Keratinocyte (primary cell): ENCODE results near the gene ADGRA3. TPM values are rescaled to one million over a fixed set of nuclear protein-coding genes. Genes with fewer than 3 reads are reported as not detected.

Experiments
- DNase-seq: peaks from one replicate; pipeline ENCODE4 v3.0.0-alpha.2; 2011; ENCODE audit warnings: low read depth, missing footprints, low spot score
- FAIRE-seq: peaks from 2 replicates; lab custom pipeline; 2011; peaks lifted over from hg19 to GRCh38; lab: Jason Lieb, UNC
- H2AFZ ChIP-seq: 2 replicates; pipeline ENCODE4 v1.6.0; 2012; ENCODE audit warnings: low read length, control low read depth, inconsistent platforms; ENCODE audit not compliant: control insufficient read depth
- H3K27ac ChIP-seq: 2 replicates; pipeline ENCODE4 v1.5.1; 2011; ENCODE audit warnings: low read length; ENCODE audit not compliant: control insufficient read depth, insufficient read depth
- H3K27me3 ChIP-seq: 3 replicates; pipeline ENCODE4 v1.6.0; 2011; ENCODE audit warnings: low read length; ENCODE audit not compliant: control insufficient read depth, insufficient read depth; ENCODE audit errors: extremely low read depth
- H3K36me3 ChIP-seq, 2 experiments: 2 replicates in 1 of 2; 3 replicates in 1 of 2; pipeline ENCODE4 v1.5.1; 2011; ENCODE audit warnings: low read length in 2 of 2, mild to moderate bottlenecking in 1 of 2; ENCODE audit not compliant: control insufficient read depth in 2 of 2, insufficient read depth in 2 of 2; ENCODE audit errors: extremely low read depth in 1 of 2
- H3K4me1 ChIP-seq: 3 replicates; pipeline ENCODE4 v1.5.1; 2011; ENCODE audit warnings: low read length; ENCODE audit not compliant: control insufficient read depth, insufficient read depth; ENCODE audit errors: extremely low read depth
- H3K4me2 ChIP-seq: 3 replicates; pipeline ENCODE4 v1.6.0; 2011; ENCODE audit warnings: low read depth, low read length; ENCODE audit not compliant: control insufficient read depth, insufficient read depth; ENCODE audit errors: extremely low read depth
- H3K4me3 ChIP-seq, 3 experiments: fragments of 200-600 bp in 1 of 3; sonication (generic) in 1 of 3; 2 replicates in 2 of 3; 3 replicates in 1 of 3; pipeline ENCODE4 v1.5.1; 2011 to 2016; ENCODE audit warnings: low read length in 3 of 3, mild to moderate bottlenecking in 3 of 3, control low read depth in 2 of 3, inconsistent platforms in 1 of 3, low read depth in 1 of 3, mixed read lengths in 1 of 3, mixed run types in 1 of 3, moderate library complexity in 1 of 3; ENCODE audit not compliant: control insufficient read depth in 2 of 3, insufficient read depth in 2 of 3; ENCODE audit errors: extremely low read depth in 1 of 3
- H3K79me2 ChIP-seq: 2 replicates; pipeline ENCODE4 v1.6.0; 2012; ENCODE audit warnings: low read length; ENCODE audit not compliant: control insufficient read depth, insufficient read depth
- H3K9ac ChIP-seq: 3 replicates; pipeline ENCODE4 v1.6.0; 2011; ENCODE audit warnings: low read length; ENCODE audit not compliant: control insufficient read depth, insufficient read depth; ENCODE audit errors: extremely low read depth
- H3K9me1 ChIP-seq: 3 replicates; pipeline ENCODE4 v1.6.0; 2011; ENCODE audit warnings: low read length; ENCODE audit not compliant: control insufficient read depth, insufficient read depth; ENCODE audit errors: extremely low read depth
- H3K9me3 ChIP-seq: 2 replicates; pipeline ENCODE4 v1.5.1; 2012; ENCODE audit warnings: low read depth, low read length; ENCODE audit not compliant: control insufficient read depth
- H4K20me1 ChIP-seq: 3 replicates; pipeline ENCODE4 v1.6.0; 2011; ENCODE audit warnings: low read length; ENCODE audit not compliant: control insufficient read depth, insufficient read depth; ENCODE audit errors: extremely low read depth
- CTCF ChIP-seq, 3 experiments: IDR thresholded peaks in 1 of 3; conservative IDR thresholded peaks in 1 of 3; optimal IDR thresholded peaks in 1 of 3; 2 replicates in 2 of 3; 3 replicates in 1 of 3; pipeline versions ENCODE3 to v1.5.1; 2011; ENCODE audit warnings: low read length in 3 of 3, mild to moderate bottlenecking in 3 of 3, moderate library complexity in 2 of 3, control low read depth in 1 of 3, inconsistent platforms in 1 of 3; ENCODE audit not compliant: insufficient read depth in 2 of 3; ENCODE audit errors: extremely low read depth in 1 of 3
- EZH2 ChIP-seq: IDR thresholded peaks from one replicate; pipeline ENCODE4 v1.6.1; 2012; ENCODE audit warnings: inconsistent platforms, mild to moderate bottlenecking, low read length, moderate library complexity
- dilution Hi-C: fragments of 300-500 bp; cut with MboI; formaldehyde crosslinking; loops from one replicate; pipeline ENCODE4 v1.7.0; 2020; ENCODE audit warnings: low sequenced_read_pairs; ENCODE audit not compliant: extremely low pct_ligation_motif_present
- polyA plus RNA-seq, 5 experiments: library from polyadenylated mRNA; depleted of rRNA in 3 of 5; stranded (reverse) in 3 of 5; stranded (forward) in 1 of 5; unstranded in 1 of 5; fragments of >200 nt; gene quantifications; 1 replicate in 1 of 5; 2 replicates in 3 of 5; 3 replicates in 1 of 5; pipeline versions ENCODE4 v1.2.1 to v1.2.3, GENCODE V29; 2011 to 2012; ENCODE audit warnings: missing spikeins in 2 of 5, low read depth in 1 of 5, low replicate concordance in 1 of 5

Gene ADGRA3
- polyA plus RNA-seq, 1 donor (not counting 4 experiments of a cell fraction or from before 2014, with no cell fraction given), result 38.7 TPM

- H3K79me2 ChIP-seq, result no peaks in the 10 kb centered on the region
- H2AFZ ChIP-seq, result no peak overlapping the region
- no peaks in the 10 kb centered on the region for H4K20me1 ChIP-seq
- no peaks in the 10 kb centered on the region for H3K4me1 ChIP-seq
- H3K9ac ChIP-seq, result no peak overlapping the region
- peaks cover 6% of the 10 kb centered on the region for H3K9me3 ChIP-seq
- no peaks in the 10 kb centered on the region for H3K9me1 ChIP-seq
- H3K4me2 ChIP-seq, result no peak overlapping the region
- dilution Hi-C loops, result no loop called here
- no peak overlapping the region for H3K27ac ChIP-seq
- H3K4me3 ChIP-seq, result no peak overlapping the region
- FAIRE-seq (no peak), DNase-seq (no peak)
- H3K27me3 ChIP-seq, result no peaks in the 10 kb centered on the region
- TF ChIP-seq EZH2 (no peak), CTCF (optimal IDR thresholded peaks at IDR 0.05 in 1 of 3, IDR thresholded peaks at IDR 0.05 in 1 of 3, conservative IDR thresholded peaks at IDR 0.05 in 1 of 3; ENCODE audit: extremely low read depth in 1 of 3, insufficient read depth in 2 of 3, low read length in 3 of 3) (no peak)
- no peaks in the 10 kb centered on the region for H3K36me3 ChIP-seq
Measured at GRCh38 chr4:22532896-22533295, 17.0 kb upstream of the ADGRA3 start.

GRCh38 chr4:22532117-22532516 lies 16.3 kb upstream of the ADGRA3 start:
- Histone ChIP-seq H3K4me2 (no peak overlapping the region), H2AFZ (no peak overlapping the region), H3K79me2 (no peaks in the 10 kb centered on the region), H3K9ac (no peak overlapping the region), H3K27me3 (no peaks in the 10 kb centered on the region), H3K4me3 (no peak overlapping the region), H3K9me1 (no peaks in the 10 kb centered on the region), H3K27ac (no peak overlapping the region), H3K4me1 (no peaks in the 10 kb centered on the region), H3K36me3 (no peaks in the 10 kb centered on the region), H3K9me3 (peaks cover 6% of the 10 kb centered on the region), H4K20me1 (no peaks in the 10 kb centered on the region)
- FAIRE-seq, result no peak
- no peak for TF ChIP-seq EZH2
- TF ChIP-seq CTCF (optimal IDR thresholded peaks at IDR 0.05 in 1 of 3, IDR thresholded peaks at IDR 0.05 in 1 of 3, conservative IDR thresholded peaks at IDR 0.05 in 1 of 3; ENCODE audit: extremely low read depth in 1 of 3, insufficient read depth in 2 of 3, low read length in 3 of 3), result no peak
- dilution Hi-C loops, result no loop called here
- no peak for DNase-seq
